Measurements from ENCODE around the gene ADCY2. TPM values are rescaled to one million over a fixed set of nuclear protein-coding genes. Genes with fewer than 3 reads are reported as not detected.

ADCY2 gene
- total RNA-seq, 2 experiments from 2014 or later = not detected

GRCh38 chr5:7616897-7617296, 221.0 kb downstream of the ADCY2 start:
- H3K27ac Mint-ChIP-seq = no peak overlapping the region
- no peaks in the 10 kb centered on the region for H3K9me3 Mint-ChIP-seq
- ChIA-PET POLR2A (no interaction called here), CTCF (no interaction called here)
- H3K4me1 Mint-ChIP-seq = no peaks in the 10 kb centered on the region
- H3K4me3 Mint-ChIP-seq = no peak overlapping the region
- no peaks in the 10 kb centered on the region for H3K36me3 Mint-ChIP-seq (ENCODE audit: low read depth)
- H3K27me3 Mint-ChIP-seq = no peaks in the 10 kb centered on the region
- no peak for DNase-seq

GRCh38 chr5:7622498-7622897, 226.6 kb downstream of the ADCY2 start:
- CTCF ChIA-PET = no interaction called here
- POLR2A ChIA-PET = no interaction called here
- Mint-ChIP-seq H3K4me3 (no peak overlapping the region), H3K4me1 (no peaks in the 10 kb centered on the region), H3K9me3 (no peaks in the 10 kb centered on the region), H3K27ac (no peak overlapping the region), H3K36me3 (ENCODE audit: low read depth) (no peaks in the 10 kb centered on the region), H3K27me3 (no peaks in the 10 kb centered on the region)
- DNase-seq = no peak

- no peak overlapping the region for H3K27ac Mint-ChIP-seq
- no peaks in the 10 kb centered on the region for H3K4me1 Mint-ChIP-seq
- CTCF ChIA-PET = no interaction called here
- no peaks in the 10 kb centered on the region for H3K9me3 Mint-ChIP-seq
- H3K27me3 Mint-ChIP-seq = no peaks in the 10 kb centered on the region
- DNase-seq = no peak
- no peaks in the 10 kb centered on the region for H3K36me3 Mint-ChIP-seq (ENCODE audit: low read depth)
- POLR2A ChIA-PET = no interaction called here
- no peak overlapping the region for H3K4me3 Mint-ChIP-seq
Observed at GRCh38 chr5:7625740-7626139, 229.8 kb downstream of the ADCY2 start.

- no peaks in the 10 kb centered on the region for H3K9me3 Mint-ChIP-seq
- H3K4me3 Mint-ChIP-seq = no peak overlapping the region
- DNase-seq = no peak
- ChIA-PET CTCF (interaction anchor here (1.2 kb wide), 1 partner anchor 14 kb away, joined by 3 read pairs; no protein-coding TSS in a partner anchor), POLR2A (no interaction called here)
- no peaks in the 10 kb centered on the region for H3K27me3 Mint-ChIP-seq
- no peak overlapping the region for H3K27ac Mint-ChIP-seq
- H3K4me1 Mint-ChIP-seq = no peaks in the 10 kb centered on the region
- no peaks in the 10 kb centered on the region for H3K36me3 Mint-ChIP-seq (ENCODE audit: low read depth)
Observed at GRCh38 chr5:7628248-7628647, 232.3 kb downstream of the ADCY2 start.

GRCh38 chr5:7628820-7629219, 232.9 kb downstream of the ADCY2 start:
- DNase-seq = no peak
- CTCF ChIA-PET = interaction anchor here (1.2 kb wide), 1 partner anchor 15 kb away, joined by 3 read pairs; no protein-coding TSS in a partner anchor
- Mint-ChIP-seq H3K27ac (no peak overlapping the region), H3K9me3 (no peaks in the 10 kb centered on the region), H3K27me3 (no peaks in the 10 kb centered on the region), H3K4me3 (no peak overlapping the region), H3K4me1 (no peaks in the 10 kb centered on the region), H3K36me3 (ENCODE audit: low read depth) (no peaks in the 10 kb centered on the region)
- POLR2A ChIA-PET = no interaction called here

GRCh38 chr5:7629561-7629960, 233.6 kb downstream of the ADCY2 start:
- ChIA-PET CTCF (no interaction called here), POLR2A (no interaction called here)
- Mint-ChIP-seq H3K36me3 (ENCODE audit: low read depth) (no peaks in the 10 kb centered on the region), H3K9me3 (no peaks in the 10 kb centered on the region), H3K27ac (no peak overlapping the region), H3K4me1 (no peaks in the 10 kb centered on the region), H3K4me3 (no peak overlapping the region), H3K27me3 (no peaks in the 10 kb centered on the region)
- no peak for DNase-seq

- no peaks in the 10 kb centered on the region for H3K36me3 Mint-ChIP-seq (ENCODE audit: low read depth)
- no peak for DNase-seq
- H3K27ac Mint-ChIP-seq = no peak overlapping the region
- CTCF ChIA-PET = no interaction called here
- H3K27me3 Mint-ChIP-seq = no peaks in the 10 kb centered on the region
- no peaks in the 10 kb centered on the region for H3K9me3 Mint-ChIP-seq
- H3K4me3 Mint-ChIP-seq = no peak overlapping the region
- POLR2A ChIA-PET = no interaction called here
- no peaks in the 10 kb centered on the region for H3K4me1 Mint-ChIP-seq
Observed at GRCh38 chr5:7634837-7635236, 238.9 kb downstream of the ADCY2 start.

GRCh38 chr5:7638456-7638855, 242.5 kb downstream of the ADCY2 start:
- no peak overlapping the region for H3K27ac Mint-ChIP-seq
- H3K9me3 Mint-ChIP-seq = peaks cover 3% of the 10 kb centered on the region
- ChIA-PET POLR2A (no interaction called here), CTCF (no interaction called here)
- DNase-seq = no peak
- no peak overlapping the region for H3K4me3 Mint-ChIP-seq
- H3K36me3 Mint-ChIP-seq (ENCODE audit: low read depth) = no peaks in the 10 kb centered on the region
- no peaks in the 10 kb centered on the region for H3K4me1 Mint-ChIP-seq
- H3K27me3 Mint-ChIP-seq = no peaks in the 10 kb centered on the region

- POLR2A ChIA-PET = no interaction called here
- Mint-ChIP-seq H3K9me3 (peaks cover 3% of the 10 kb centered on the region), H3K27me3 (no peaks in the 10 kb centered on the region), H3K27ac (no peak overlapping the region), H3K36me3 (ENCODE audit: low read depth) (no peaks in the 10 kb centered on the region), H3K4me3 (no peak overlapping the region), H3K4me1 (no peaks in the 10 kb centered on the region)
- DNase-seq = no peak
- CTCF ChIA-PET = no interaction called here
Observed at GRCh38 chr5:7642029-7642428, 246.1 kb downstream of the ADCY2 start.

GRCh38 chr5:7644723-7645122, 248.8 kb downstream of the ADCY2 start:
- H3K4me1 Mint-ChIP-seq = no peaks in the 10 kb centered on the region
- no peak for DNase-seq
- H3K4me3 Mint-ChIP-seq = no peak overlapping the region
- peaks cover 3% of the 10 kb centered on the region for H3K9me3 Mint-ChIP-seq
- no peak overlapping the region for H3K27ac Mint-ChIP-seq
- H3K27me3 Mint-ChIP-seq = no peaks in the 10 kb centered on the region
- CTCF ChIA-PET = no interaction called here
- POLR2A ChIA-PET = no interaction called here
- H3K36me3 Mint-ChIP-seq (ENCODE audit: low read depth) = no peaks in the 10 kb centered on the region

- POLR2A ChIA-PET = no interaction called here
- Mint-ChIP-seq H3K9me3 (no peaks in the 10 kb centered on the region), H3K4me1 (no peaks in the 10 kb centered on the region), H3K4me3 (no peak overlapping the region), H3K27ac (no peak overlapping the region), H3K27me3 (no peaks in the 10 kb centered on the region), H3K36me3 (ENCODE audit: low read depth) (no peaks in the 10 kb centered on the region)
- CTCF ChIA-PET = no interaction called here
- DNase-seq = no peak
Observed at GRCh38 chr5:7650755-7651154, 254.8 kb downstream of the ADCY2 start.

GRCh38 chr5:7653046-7653445, 257.1 kb downstream of the ADCY2 start:
- no peak for DNase-seq
- no peak overlapping the region for H3K4me3 Mint-ChIP-seq
- H3K27me3 Mint-ChIP-seq = no peaks in the 10 kb centered on the region
- H3K4me1 Mint-ChIP-seq = no peaks in the 10 kb centered on the region
- ChIA-PET POLR2A (no interaction called here), CTCF (interaction anchor here (0.5 kb wide), 1 partner anchor 1663 kb away, joined by 4 read pairs; no protein-coding TSS in a partner anchor)
- no peaks in the 10 kb centered on the region for H3K9me3 Mint-ChIP-seq
- H3K36me3 Mint-ChIP-seq (ENCODE audit: low read depth) = no peaks in the 10 kb centered on the region
- H3K27ac Mint-ChIP-seq = no peak overlapping the region

GRCh38 chr5:7657153-7657552, 261.2 kb downstream of the ADCY2 start:
- POLR2A ChIA-PET = no interaction called here
- CTCF ChIA-PET = no interaction called here

GRCh38 chr5:7659420-7659819, 263.5 kb downstream of the ADCY2 start:
- Mint-ChIP-seq H3K27ac (no peak overlapping the region), H3K4me3 (no peak overlapping the region), H3K9me3 (no peaks in the 10 kb centered on the region), H3K27me3 (no peaks in the 10 kb centered on the region), H3K36me3 (ENCODE audit: low read depth) (no peaks in the 10 kb centered on the region), H3K4me1 (no peaks in the 10 kb centered on the region)
- POLR2A ChIA-PET = no interaction called here
- CTCF ChIA-PET = no interaction called here
- no peak for DNase-seq

More at GRCh38 chr5:7657153-7657552, 261.2 kb downstream of the ADCY2 start:
- no peaks in the 10 kb centered on the region for H3K9me3 Mint-ChIP-seq
- H3K36me3 Mint-ChIP-seq (ENCODE audit: low read depth) = no peaks in the 10 kb centered on the region
- H3K4me1 Mint-ChIP-seq = no peaks in the 10 kb centered on the region
- no peak for DNase-seq
- no peak overlapping the region for H3K27ac Mint-ChIP-seq
- H3K27me3 Mint-ChIP-seq = no peaks in the 10 kb centered on the region
- H3K4me3 Mint-ChIP-seq = no peak overlapping the region

GRCh38 chr5:7662289-7662688, 266.4 kb downstream of the ADCY2 start:
- Mint-ChIP-seq H3K36me3 (ENCODE audit: low read depth) (no peaks in the 10 kb centered on the region), H3K4me1 (no peaks in the 10 kb centered on the region), H3K27ac (no peak overlapping the region), H3K4me3 (no peak overlapping the region), H3K9me3 (no peaks in the 10 kb centered on the region), H3K27me3 (no peaks in the 10 kb centered on the region)
- ChIA-PET POLR2A (no interaction called here), CTCF (no interaction called here)
- no peak for DNase-seq

Measured in activated CD4-positive, alpha-beta T cell treated with anti-CD3 and anti-CD28 coated beads, Interleukin-2, amount 10 ng/mL, durations not matched to agents 7 days and 5 days (primary cell).